ENCODE measurements around the gene ACACB. TPM values are rescaled to one million over a fixed set of nuclear protein-coding genes. Genes with fewer than 3 reads are reported as not detected.

Gene ACACB
- total RNA-seq, 4 donors from 2014 or later = 5.9 to 48.4 (median 27.3) TPM

GRCh38 chr12:109299849-109300248 lies 183.5 kb downstream of the ACACB start:
- 70 to 88% methylated on average over 4 to 7 of the region's 7 CpGs for WGBS, 2 donors
- intact Hi-C loops (cut with DNase I) = no loop called here
- H3K27me3 ChIP-seq = peaks cover 0 to 37% (median 0%) of the 10 kb centered on the region in 4 donors
- DNase-seq = no peak
- no peak overlapping the region for H3K4me3 ChIP-seq
- H3K9me3 ChIP-seq = no peaks in the 10 kb centered on the region
- no peaks in the 10 kb centered on the region for H3K36me3 ChIP-seq
- H3K4me1 ChIP-seq = peaks cover 0 to 6% (median 0%) of the 10 kb centered on the region in 3 donors
- no peak overlapping the region for H3K27ac ChIP-seq
- no peak for TF ChIP-seq CTCF (IDR thresholded peaks at IDR 0.05)
- no peak for TF ChIP-seq POLR2A (IDR thresholded peaks at IDR 0.05)

DNA sequence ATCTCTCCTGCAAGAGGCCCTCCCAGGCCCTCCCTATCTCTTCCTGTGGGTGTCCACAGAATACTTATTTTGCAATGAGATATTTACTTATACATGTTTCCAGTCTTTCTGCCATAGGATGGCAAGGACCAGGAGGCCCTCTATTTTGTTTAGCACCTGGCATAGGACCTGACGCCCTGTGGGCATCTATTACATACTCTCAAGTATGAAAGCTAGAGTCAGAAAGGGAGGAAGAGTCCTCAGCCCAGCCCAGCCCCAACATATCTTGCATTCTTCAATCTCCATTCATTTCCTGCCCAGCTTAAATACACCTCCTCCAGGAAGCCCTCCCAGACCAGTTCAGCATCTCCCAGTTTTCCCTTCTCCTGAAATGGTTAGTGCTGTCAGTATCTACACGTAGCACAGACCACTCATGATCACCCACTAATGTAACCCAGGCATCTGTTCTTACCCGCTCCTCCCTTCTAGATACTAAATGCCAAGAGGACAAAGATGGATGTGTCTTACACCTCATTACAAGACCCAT lies 185.3 kb downstream of the ACACB start:
- 61 to 70% methylated on average over 3 of the region's 3 CpGs for WGBS, 2 donors
- DNase-seq = no peak
- H3K4me1 ChIP-seq = peaks cover 0 to 6% (median 0%) of the 10 kb centered on the region in 3 donors
- H3K27ac ChIP-seq = no peak overlapping the region
- H3K4me3 ChIP-seq = no peak overlapping the region
- H3K9me3 ChIP-seq = no peaks in the 10 kb centered on the region
- no peak for TF ChIP-seq POLR2A (IDR thresholded peaks at IDR 0.05)
- TF ChIP-seq CTCF (IDR thresholded peaks at IDR 0.05) = no peak
- H3K27me3 ChIP-seq = peaks cover 0 to 51% (median 1%) of the 10 kb centered on the region in 4 donors
- no peaks in the 10 kb centered on the region for H3K36me3 ChIP-seq
- intact Hi-C loops (cut with DNase I) = no loop called here

GRCh38 chr12:109302358-109302757 lies 186.0 kb downstream of the ACACB start:
- no peak for DNase-seq
- TF ChIP-seq POLR2A (IDR thresholded peaks at IDR 0.05) (no peak), CTCF (IDR thresholded peaks at IDR 0.05) (peak in 3 of 6 experiments; percentile 15 to 41 (median 31))
- Histone ChIP-seq H3K9me3 (no peaks in the 10 kb centered on the region), H3K27ac (no peak overlapping the region), H3K27me3 (peaks cover 0 to 57% (median 3%) of the 10 kb centered on the region in 4 donors), H3K4me3 (no peak overlapping the region), H3K4me1 (peaks cover 0 to 6% (median 0%) of the 10 kb centered on the region in 3 donors), H3K36me3 (no peaks in the 10 kb centered on the region)
- 24 to 31% methylated on average over 2 of the region's 2 CpGs for WGBS, 2 donors
- intact Hi-C loops (cut with DNase I) = no loop called here

DNA sequence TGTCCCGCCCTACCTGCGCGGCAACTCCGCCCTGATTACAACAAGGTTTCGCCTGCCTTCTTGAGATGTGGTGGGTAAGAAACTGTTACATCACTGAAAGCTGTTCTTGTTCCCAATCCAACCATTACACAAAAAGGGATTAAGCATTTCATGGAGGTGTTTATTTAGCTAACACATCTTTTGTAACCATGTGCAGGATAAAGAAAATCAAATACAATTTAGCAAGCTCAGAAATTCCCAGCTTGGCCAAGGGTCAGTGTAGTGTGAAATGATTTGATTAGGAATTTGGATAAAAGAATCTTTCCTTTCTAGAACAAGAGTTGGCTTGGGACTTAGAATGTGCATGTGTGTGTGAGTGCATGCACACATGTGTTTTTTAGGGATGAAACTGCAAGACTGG lies 186.4 kb downstream of the ACACB start:
- Histone ChIP-seq H3K4me3 (no peak overlapping the region), H3K9me3 (no peaks in the 10 kb centered on the region), H3K27me3 (peaks cover 0 to 62% (median 5%) of the 10 kb centered on the region in 4 donors), H3K27ac (no peak overlapping the region), H3K36me3 (no peaks in the 10 kb centered on the region), H3K4me1 (peaks cover 0 to 6% (median 0%) of the 10 kb centered on the region in 3 donors)
- 49 to 51% methylated on average over 5 of the region's 5 CpGs for WGBS, 2 donors
- TF ChIP-seq CTCF (IDR thresholded peaks at IDR 0.05) (no peak), POLR2A (IDR thresholded peaks at IDR 0.05) (no peak)
- intact Hi-C loops (cut with DNase I) = no loop called here
- no peak for DNase-seq

DNA sequence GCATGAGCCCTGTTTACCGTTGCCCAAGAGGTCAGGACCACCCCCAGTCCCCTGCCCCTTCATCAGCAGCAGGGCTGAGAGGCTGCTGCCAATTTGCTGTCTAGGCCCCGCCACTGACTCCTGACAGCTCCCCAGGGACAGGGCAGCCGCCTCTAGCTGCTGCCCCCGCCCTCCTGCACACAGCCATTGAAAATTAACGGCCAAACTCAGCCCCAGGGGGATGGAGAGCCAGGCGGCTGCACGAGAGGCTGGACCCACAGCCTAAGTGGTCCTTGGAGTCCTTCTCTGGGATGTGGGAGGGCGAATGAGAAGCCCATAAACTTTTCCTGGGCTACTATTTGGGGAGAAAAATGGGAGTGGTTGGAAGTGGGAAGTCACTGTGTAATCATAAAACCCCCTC lies 188.1 kb downstream of the ACACB start:
- intact Hi-C loops (cut with DNase I) = no loop called here
- no peak for DNase-seq
- TF ChIP-seq POLR2A (IDR thresholded peaks at IDR 0.05) (no peak), CTCF (IDR thresholded peaks at IDR 0.05) (no peak)
- Histone ChIP-seq H3K27ac (no peak overlapping the region), H3K4me3 (no peak overlapping the region), H3K36me3 (no peaks in the 10 kb centered on the region), H3K4me1 (peaks cover 8 to 16% (median 11%) of the 10 kb centered on the region in 3 donors), H3K9me3 (no peaks in the 10 kb centered on the region), H3K27me3 (peaks cover 7 to 79% (median 16%) of the 10 kb centered on the region in 4 donors)
- WGBS, 2 donors = 56 to 64% methylated on average over 3 of the region's 8 CpGs

Measured in esophagus squamous epithelium (tissue), 5 donors.